ENCODE data around the gene PIGQ. TPM values are rescaled to one million over a fixed set of nuclear protein-coding genes. Genes with fewer than 3 reads are reported as not detected.

The PIGQ gene
- total RNA-seq, 1 donor from 2014 or later: 9.9 TPM

- peak; percentile 81 for DNase-seq
Measured at GRCh38 chr16:534135-534534, 35.6 kb upstream of the PIGQ start.

- DNase-seq: no peak
Measured at GRCh38 chr16:534856-535445, 34.8 kb upstream of the PIGQ start.

- DNase-seq: peak; percentile 67
Measured at GRCh38 chr16:535446-536405, 34.0 kb upstream of the PIGQ start.

GRCh38 chr16:536746-537145, 33.0 kb upstream of the PIGQ start:
- DNase-seq: no peak

- DNase-seq: no peak
Measured at GRCh38 chr16:537415-538335, 32.1 kb upstream of the PIGQ start.

DNA sequence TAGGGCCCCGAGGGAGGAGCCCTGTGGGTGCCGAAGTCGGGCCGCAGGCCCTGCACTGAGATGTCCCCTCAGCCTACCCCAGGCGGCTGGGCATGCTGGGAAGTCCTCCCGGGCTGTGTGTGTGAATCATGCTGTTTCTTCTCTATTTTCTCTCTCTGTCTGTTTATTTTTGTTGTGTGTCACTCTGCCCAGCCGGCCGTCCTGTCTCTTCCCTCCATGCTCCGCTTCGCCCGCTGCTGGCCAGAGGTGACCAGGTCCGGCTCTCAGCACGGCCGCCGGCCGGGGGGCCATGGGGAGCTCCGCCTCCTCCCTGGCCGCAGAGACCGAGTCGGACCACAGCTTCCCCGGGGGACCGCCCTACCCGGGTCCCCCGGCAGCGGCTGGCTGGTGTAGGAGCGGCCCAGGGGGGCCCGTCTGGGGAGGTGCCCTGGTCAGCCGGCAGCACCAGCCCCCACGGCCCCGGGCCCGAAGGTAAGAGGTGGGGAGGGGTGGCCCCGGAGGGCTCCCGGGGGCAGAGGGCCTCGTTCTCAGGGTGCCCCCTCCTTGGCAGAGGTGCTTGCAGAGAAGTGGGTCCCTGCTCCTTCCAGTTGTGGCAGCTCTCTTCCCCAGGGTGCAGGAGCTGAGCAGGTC, 29.8 kb upstream of the PIGQ start:
- DNase-seq: no peak

DNA sequence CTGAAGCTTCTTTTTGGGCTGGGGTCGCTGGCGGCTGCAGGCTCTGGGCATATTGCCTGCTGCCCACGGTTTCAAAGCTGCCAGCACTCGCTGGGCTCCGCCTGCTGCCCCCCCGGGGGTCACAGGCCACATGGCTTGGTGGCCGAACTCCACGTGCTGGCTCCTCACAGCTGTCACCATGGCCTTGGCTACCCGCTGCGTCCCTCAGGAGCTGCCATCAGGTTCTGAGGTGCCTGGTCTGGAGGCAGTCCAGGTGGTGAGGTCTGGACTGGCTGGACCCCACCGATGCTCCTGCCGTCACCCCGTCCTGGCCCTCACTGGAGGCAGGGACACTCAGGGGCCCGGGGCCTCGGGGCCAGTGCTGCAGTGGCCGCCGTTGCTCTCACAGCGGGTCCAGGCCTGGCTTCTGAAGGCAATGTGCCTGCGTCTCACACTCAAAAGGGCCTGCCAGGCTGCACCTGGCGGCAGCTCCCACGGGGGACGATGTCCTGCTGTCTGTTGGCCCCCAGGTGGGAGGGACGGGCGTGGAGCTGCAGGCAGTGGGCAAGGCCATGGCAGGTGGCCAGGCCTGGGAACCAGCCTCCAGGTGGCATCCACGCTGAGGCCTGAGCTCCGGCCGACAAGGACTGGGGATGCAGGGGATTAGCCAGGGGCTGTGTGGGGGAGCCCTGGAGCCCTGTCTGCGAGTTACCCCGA, 29.0 kb upstream of the PIGQ start:
- DNase-seq: no peak

GRCh38 chr16:543301-544164, 26.2 kb upstream of the PIGQ start:
- no peak for DNase-seq

DNA sequence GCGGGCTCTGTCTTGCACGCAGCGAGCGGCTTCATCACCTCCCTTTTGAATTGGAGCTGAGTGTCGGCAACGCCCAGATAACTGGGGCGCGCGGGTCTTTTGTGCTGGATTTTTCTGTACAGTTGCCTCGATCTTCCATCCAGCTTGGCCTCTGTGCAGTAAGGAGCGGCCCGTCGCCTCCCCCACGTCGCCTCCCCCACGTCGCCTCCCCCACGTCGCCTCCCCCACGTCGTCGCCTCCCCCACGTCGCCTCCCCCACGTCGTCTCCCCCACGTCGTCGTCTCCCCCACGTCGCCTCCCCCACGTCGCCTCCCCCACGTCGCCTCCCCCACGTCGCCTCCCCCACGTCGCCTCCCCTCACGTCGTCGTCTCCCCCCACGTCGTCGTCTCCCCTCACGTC, 25.3 kb upstream of the PIGQ start:
- DNase-seq: no peak

GRCh38 chr16:546909-547770, 22.6 kb upstream of the PIGQ start:
- DNase-seq: no peak

DNA sequence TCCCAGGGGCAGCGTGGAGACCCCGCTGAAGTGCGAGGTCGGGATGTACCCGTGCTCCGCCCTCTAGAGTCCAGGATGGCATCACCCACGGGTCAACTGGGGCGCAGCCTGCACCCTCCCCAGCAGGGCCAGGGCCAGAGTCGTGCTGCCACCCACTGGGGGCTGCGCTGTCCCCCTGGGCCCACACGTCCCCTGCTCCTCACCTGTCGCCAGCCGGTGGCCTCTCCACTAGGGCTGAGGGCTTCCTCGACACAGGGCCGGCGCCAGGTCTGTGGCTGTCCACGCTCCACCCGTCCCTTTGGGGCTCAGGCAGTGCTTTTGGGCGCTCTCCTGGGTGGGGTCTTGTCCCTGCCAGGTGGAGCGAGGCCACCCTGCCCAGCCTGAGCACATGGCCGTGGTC, 21.2 kb upstream of the PIGQ start:
- no peak for DNase-seq

GRCh38 chr16:549544-550263, 20.1 kb upstream of the PIGQ start:
- DNase-seq: no peak

DNA sequence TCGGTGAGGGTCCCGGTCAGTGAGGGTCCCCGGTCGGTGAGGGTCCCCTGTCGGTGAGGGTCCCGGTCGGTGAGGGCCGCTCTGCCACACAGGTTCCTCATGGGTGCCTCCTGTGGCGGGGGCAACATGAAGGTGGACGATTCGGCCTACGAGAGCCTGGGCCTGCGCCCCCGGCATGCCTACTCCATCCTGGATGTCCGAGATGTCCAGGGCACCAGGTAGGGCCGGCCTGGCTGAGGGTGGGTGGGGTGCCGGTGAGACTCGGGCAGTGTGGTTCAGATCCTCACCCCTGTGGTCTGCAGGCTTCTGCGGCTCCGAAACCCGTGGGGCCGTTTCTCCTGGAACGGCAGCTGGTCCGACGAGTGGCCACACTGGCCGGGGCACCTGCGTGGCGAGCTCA, 18.6 kb upstream of the PIGQ start:
- no peak for DNase-seq

DNA sequence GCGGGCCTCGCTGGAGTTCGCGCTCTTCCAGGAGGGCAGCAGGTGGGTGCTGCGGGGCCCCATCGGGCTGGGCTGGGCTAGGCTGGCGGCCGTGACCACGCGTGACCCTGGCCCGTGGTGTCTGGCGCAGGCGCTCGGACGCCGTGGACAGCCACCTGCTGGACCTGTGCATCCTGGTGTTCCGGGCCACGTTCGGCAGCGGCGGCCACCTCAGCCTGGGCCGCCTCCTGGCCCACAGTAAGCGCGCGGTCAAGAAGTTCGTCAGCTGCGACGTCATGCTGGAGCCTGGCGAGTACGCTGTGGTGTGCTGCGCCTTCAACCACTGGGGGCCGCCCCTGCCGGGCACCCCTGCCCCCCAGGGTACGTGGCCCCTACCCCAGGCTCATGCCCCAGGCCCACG, 17.6 kb upstream of the PIGQ start:
- DNase-seq: no peak

GRCh38 chr16:553601-554296, 16.0 kb upstream of the PIGQ start:
- DNase-seq: no peak

DNA sequence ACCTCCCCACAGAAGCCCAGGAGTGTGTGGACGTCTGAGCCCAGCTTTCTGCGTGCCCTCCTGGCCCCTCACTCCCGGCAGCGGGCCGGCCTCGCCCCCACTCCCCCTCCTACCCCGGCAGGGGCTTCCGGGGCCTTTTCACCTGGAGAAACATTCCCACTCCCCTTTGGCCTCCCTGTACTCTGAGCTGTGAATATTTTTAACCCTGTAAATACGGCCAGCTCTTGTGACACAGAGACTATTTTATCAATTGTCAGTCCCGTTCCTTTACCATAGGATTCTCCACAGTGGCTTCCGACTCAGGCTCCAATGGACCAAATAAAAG, 15.5 kb upstream of the PIGQ start:
- no peak for DNase-seq

DNA sequence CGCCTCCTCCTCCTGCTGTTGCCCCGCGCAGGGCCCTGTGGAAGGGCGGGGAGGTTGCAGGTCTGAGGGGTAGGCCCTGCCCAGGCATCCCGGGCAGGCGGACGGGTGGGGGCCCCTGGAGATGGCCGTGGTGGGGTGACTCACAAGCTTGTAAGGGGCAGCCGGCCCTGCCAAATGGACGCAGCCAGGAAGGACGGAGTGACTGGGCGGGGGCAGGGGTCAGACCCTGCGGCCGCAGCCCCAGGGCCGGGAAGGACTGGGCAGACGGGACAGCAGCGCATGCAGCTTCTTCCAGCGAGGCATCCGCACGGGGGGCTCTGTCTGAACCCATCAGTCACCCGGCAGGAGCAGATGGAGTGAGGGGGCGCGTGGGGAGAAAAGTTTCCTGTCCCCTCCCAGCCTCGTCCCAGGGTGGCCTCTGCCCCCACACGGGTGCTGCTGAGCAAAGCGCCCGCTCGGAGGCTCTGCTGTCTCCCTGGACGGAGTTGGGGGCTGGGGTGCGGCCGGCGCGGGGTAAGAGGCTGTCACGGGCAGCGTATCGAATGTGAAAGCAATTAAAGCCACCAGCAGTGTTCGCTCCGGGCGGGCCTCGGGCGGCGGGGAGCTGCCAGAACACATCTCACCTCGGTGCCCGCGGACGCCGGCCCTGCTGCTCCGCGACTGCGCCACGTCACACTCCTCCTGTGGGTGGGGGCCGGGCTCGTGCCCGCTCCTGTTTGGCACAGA, 15.0 kb upstream of the PIGQ start:
- DNase-seq: no peak
